IPS-18a (cell line): ENCODE data around the gene BHLHE23.

ENCODE experiments used
- H3K27ac ChIP-seq: one replicate; pipeline ENCODE4 v1.5.1; 2013; ENCODE audit warnings: low read length
- H3K27me3 ChIP-seq: one replicate; pipeline ENCODE4 v1.6.1; 2013; ENCODE audit warnings: mild to moderate bottlenecking, low read length; ENCODE audit not compliant: control insufficient read depth, insufficient read depth
- H3K36me3 ChIP-seq: one replicate; pipeline ENCODE4 v1.6.1; 2013; ENCODE audit warnings: low read depth, low read length; ENCODE audit not compliant: control insufficient read depth
- H3K4me1 ChIP-seq: one replicate; pipeline ENCODE4 v1.6.1; 2013; ENCODE audit warnings: low read depth, low read length; ENCODE audit not compliant: control insufficient read depth
- H3K4me3 ChIP-seq: one replicate; pipeline ENCODE4 v1.5.1; 2013; ENCODE audit warnings: low read length
- H3K9ac ChIP-seq: one replicate; pipeline ENCODE4 v1.6.1; 2013; ENCODE audit warnings: mild to moderate bottlenecking, low read length, moderate library complexity
- H3K9me3 ChIP-seq: one replicate; pipeline ENCODE4 v1.6.1; 2013; ENCODE audit warnings: low read depth, low read length; ENCODE audit not compliant: control insufficient read depth

The BHLHE23 gene

GRCh38 chr20:63002511-63002910 is 4.3 kb downstream of the BHLHE23 start:
- Histone ChIP-seq H3K9me3 (no peaks in the 10 kb centered on the region), H3K36me3 (no peaks in the 10 kb centered on the region), H3K27ac (no peak overlapping the region), H3K27me3 (peaks cover 96% of the 10 kb centered on the region), H3K9ac (no peak overlapping the region), H3K4me1 (peaks cover 15% of the 10 kb centered on the region), H3K4me3 (no peak overlapping the region)

DNA sequence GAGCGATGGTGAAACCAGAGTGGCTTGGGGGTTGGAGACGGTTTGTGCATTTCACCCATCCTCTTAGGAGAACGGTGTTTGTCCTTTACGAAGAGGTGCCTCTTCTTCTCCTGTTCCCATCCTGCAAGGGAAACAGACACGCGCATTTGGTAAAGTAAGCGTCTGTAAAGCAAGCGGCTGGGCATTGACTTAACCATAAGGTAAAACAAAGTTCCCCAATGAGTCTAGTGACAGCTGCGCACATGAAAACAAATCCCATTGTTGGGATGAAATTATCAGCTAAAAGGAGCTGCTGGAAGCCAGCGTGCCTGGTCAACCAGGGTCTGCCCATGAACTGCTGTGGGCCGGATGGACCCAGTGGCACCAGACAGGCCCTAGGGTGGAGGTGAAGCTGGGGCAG is 5.8 kb downstream of the BHLHE23 start:
- H3K4me1 ChIP-seq = peaks cover 15% of the 10 kb centered on the region
- no peak overlapping the region for H3K27ac ChIP-seq
- no peaks in the 10 kb centered on the region for H3K9me3 ChIP-seq
- no peak overlapping the region for H3K4me3 ChIP-seq
- H3K27me3 ChIP-seq = peaks cover 89% of the 10 kb centered on the region
- no peak overlapping the region for H3K9ac ChIP-seq
- H3K36me3 ChIP-seq = no peaks in the 10 kb centered on the region

DNA sequence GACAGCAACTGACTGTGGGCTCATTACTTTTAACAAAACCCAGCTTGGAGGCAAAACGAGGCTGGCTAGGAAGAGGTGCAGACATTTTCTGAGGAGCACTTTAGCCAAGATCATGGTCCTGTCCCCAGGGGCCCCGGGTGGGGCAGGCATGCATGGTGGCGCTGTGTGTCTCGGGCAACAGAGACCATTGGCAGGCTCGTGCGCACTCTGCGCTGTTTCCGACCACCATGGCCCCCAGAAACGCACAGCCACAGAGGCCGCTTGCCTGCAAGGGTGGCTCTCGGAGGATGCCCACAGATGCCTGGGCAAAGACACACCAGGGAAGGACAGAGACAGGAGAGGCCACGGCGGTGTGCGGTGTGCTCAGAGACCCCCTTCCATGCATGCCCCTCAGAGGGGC is 6.7 kb downstream of the BHLHE23 start:
- Histone ChIP-seq H3K9me3 (no peaks in the 10 kb centered on the region), H3K4me3 (no peak overlapping the region), H3K4me1 (peaks cover 15% of the 10 kb centered on the region), H3K9ac (no peak overlapping the region), H3K27ac (no peak overlapping the region), H3K36me3 (no peaks in the 10 kb centered on the region), H3K27me3 (peaks cover 79% of the 10 kb centered on the region)

DNA sequence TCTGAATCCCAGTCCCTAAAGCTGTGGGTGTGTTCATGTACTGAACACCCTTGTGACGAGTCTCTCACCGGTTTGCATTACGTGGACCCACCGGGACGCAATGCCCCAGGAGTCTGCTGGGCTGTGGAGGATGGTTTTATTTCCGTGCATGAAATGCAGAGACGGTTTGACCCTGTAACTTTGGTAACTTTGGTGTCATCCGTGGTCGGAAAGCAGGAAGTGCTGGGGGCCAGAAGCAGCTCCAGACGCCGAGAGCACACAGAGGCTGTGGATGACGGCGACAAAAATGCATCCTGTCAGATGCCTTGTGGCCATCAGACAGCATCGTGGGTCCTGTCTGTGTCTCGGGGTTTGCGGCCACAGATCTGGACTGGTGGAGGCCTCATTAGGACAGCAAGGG is 7.2 kb downstream of the BHLHE23 start:
- Histone ChIP-seq H3K4me1 (peaks cover 15% of the 10 kb centered on the region), H3K36me3 (no peaks in the 10 kb centered on the region), H3K9ac (no peak overlapping the region), H3K27ac (no peak overlapping the region), H3K4me3 (no peak overlapping the region), H3K9me3 (no peaks in the 10 kb centered on the region), H3K27me3 (peaks cover 75% of the 10 kb centered on the region)

- Histone ChIP-seq H3K4me3 (no peak overlapping the region), H3K9ac (no peak overlapping the region), H3K9me3 (no peaks in the 10 kb centered on the region), H3K27me3 (peaks cover 64% of the 10 kb centered on the region), H3K4me1 (peaks cover 9% of the 10 kb centered on the region), H3K27ac (no peak overlapping the region), H3K36me3 (no peaks in the 10 kb centered on the region)
Measured at GRCh38 chr20:62998449-62998848, 8.3 kb downstream of the BHLHE23 start.

- no peak overlapping the region for H3K27ac ChIP-seq
- H3K27me3 ChIP-seq = peaks cover 54% of the 10 kb centered on the region
- H3K9ac ChIP-seq = no peak overlapping the region
Measured at GRCh38 chr20:62997417-62998035, 9.2 kb downstream of the BHLHE23 start.

GRCh38 chr20:62996596-62996982 is 10.2 kb downstream of the BHLHE23 start:
- peaks cover 47% of the 10 kb centered on the region for H3K27me3 ChIP-seq
- H3K9me3 ChIP-seq = no peaks in the 10 kb centered on the region
- no peak overlapping the region for H3K9ac ChIP-seq
- H3K4me1 ChIP-seq = peaks cover 6% of the 10 kb centered on the region
- H3K4me3 ChIP-seq = no peak overlapping the region
- no peak overlapping the region for H3K27ac ChIP-seq
- no peaks in the 10 kb centered on the region for H3K36me3 ChIP-seq

More at GRCh38 chr20:62997417-62998035, 9.2 kb downstream of the BHLHE23 start:
- no peak overlapping the region for H3K4me3 ChIP-seq
- H3K36me3 ChIP-seq = no peaks in the 10 kb centered on the region
- peaks cover 6% of the 10 kb centered on the region for H3K4me1 ChIP-seq
- no peaks in the 10 kb centered on the region for H3K9me3 ChIP-seq

- no peak overlapping the region for H3K9ac ChIP-seq
- H3K27me3 ChIP-seq = peaks cover 46% of the 10 kb centered on the region
Measured at GRCh38 chr20:62995898-62996595, 10.7 kb downstream of the BHLHE23 start.

GRCh38 chr20:62995481-62995880 is 11.3 kb downstream of the BHLHE23 start:
- Histone ChIP-seq H3K4me1 (no peaks in the 10 kb centered on the region), H3K9ac (no peak overlapping the region), H3K27ac (no peak overlapping the region), H3K4me3 (no peak overlapping the region), H3K9me3 (no peaks in the 10 kb centered on the region), H3K36me3 (no peaks in the 10 kb centered on the region), H3K27me3 (peaks cover 40% of the 10 kb centered on the region)

More at GRCh38 chr20:62995898-62996595, 10.7 kb downstream of the BHLHE23 start:
- Histone ChIP-seq H3K36me3 (no peaks in the 10 kb centered on the region), H3K4me1 (peaks cover 4% of the 10 kb centered on the region), H3K27ac (no peak overlapping the region), H3K4me3 (no peak overlapping the region), H3K9me3 (no peaks in the 10 kb centered on the region)

DNA sequence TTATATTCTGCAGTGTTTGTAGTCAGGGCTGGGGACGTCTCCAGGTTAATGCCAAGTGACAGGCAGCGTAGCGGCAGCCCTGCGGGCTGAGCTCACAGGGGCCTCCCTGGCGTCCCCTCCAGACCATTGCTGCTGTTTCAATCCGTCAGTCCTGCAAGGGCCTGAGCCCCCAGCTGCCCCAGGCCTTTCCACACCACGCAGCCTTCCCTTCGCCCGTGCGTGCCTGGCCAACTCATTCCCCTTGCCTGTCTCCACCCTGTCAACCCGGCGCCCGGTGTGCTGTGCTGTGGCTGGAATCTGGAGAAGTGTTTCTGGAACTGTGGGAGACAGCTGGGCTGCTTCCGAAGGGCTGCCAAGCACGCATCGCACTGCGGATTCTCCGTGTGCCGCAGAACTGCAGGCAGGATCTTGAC is 11.9 kb downstream of the BHLHE23 start:
- no peaks in the 10 kb centered on the region for H3K4me1 ChIP-seq
- H3K9ac ChIP-seq = no peak overlapping the region
- no peaks in the 10 kb centered on the region for H3K36me3 ChIP-seq
- H3K27ac ChIP-seq = no peak overlapping the region
- H3K27me3 ChIP-seq = peaks cover 34% of the 10 kb centered on the region
- H3K9me3 ChIP-seq = no peaks in the 10 kb centered on the region
- H3K4me3 ChIP-seq = no peak overlapping the region

GRCh38 chr20:62993856-62994494 is 12.8 kb downstream of the BHLHE23 start:
- Histone ChIP-seq H3K9ac (no peak overlapping the region), H3K4me1 (no peaks in the 10 kb centered on the region), H3K36me3 (no peaks in the 10 kb centered on the region), H3K27ac (no peak overlapping the region), H3K27me3 (peaks cover 25% of the 10 kb centered on the region), H3K9me3 (no peaks in the 10 kb centered on the region), H3K4me3 (no peak overlapping the region)
